GM10847 (cell line): ENCODE results near the gene PLA2G4E.

Source experiments
- POLR2A ChIP-seq: IDR thresholded peaks from 2 replicates; pipeline ENCODE4 v1.6.1; 2011; ENCODE audit not compliant: insufficient read length; ENCODE audit errors: extremely low read depth

PLA2G4E gene

GRCh38 chr15:42014406-42014805, 6.4 kb downstream of the PLA2G4E start:
- TF ChIP-seq POLR2A: no peak

GRCh38 chr15:42012928-42013482, 7.8 kb downstream of the PLA2G4E start:
- TF ChIP-seq POLR2A: no peak

- TF ChIP-seq POLR2A: no peak
These were observed 8.6 kb downstream of the PLA2G4E start for GRCh38 chr15:42012241-42012640.

DNA sequence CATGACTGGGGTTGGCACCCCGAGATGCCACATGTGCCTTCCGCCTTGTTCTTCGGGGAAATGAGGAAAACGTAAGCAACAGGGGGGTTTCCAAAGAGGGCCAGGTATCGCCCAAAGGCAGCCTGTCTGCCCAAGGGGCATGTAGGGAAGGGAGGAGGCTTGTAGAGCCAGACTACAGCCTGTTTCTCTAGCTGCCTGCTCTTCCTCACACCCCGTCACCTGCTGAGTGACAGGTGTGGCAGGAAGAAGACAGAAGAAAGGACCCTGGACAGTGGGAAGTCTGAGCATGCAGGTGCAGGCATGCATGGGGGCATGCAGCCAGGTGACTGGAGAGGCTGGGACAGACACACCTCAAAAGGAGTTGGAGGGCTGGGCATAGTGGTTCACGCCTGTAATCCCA, 9.8 kb downstream of the PLA2G4E start:
- no peak for TF ChIP-seq POLR2A

- TF ChIP-seq POLR2A: no peak
These were observed 10.4 kb downstream of the PLA2G4E start for GRCh38 chr15:42010434-42010833.

- TF ChIP-seq POLR2A: no peak
These were observed 11.4 kb downstream of the PLA2G4E start for GRCh38 chr15:42009474-42009873.

DNA sequence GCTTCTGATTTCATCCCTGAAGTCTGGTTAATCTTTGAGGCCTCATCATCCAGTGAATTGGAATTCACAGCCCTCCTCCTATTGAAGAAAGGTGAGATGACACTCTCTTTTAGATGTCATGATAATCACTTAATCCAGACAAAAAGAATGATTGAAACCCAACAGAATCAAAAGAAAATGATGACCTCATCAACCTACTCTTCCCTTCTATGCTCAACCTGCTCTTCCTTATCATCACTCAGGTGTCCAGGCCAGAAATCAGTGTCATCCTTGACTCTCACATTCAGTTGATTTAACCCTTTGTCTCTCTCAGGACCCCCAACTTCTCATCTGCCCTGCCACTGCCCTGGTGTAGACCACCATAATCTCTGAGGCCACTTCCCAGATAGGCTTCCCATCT, 11.8 kb downstream of the PLA2G4E start:
- TF ChIP-seq POLR2A: no peak

DNA sequence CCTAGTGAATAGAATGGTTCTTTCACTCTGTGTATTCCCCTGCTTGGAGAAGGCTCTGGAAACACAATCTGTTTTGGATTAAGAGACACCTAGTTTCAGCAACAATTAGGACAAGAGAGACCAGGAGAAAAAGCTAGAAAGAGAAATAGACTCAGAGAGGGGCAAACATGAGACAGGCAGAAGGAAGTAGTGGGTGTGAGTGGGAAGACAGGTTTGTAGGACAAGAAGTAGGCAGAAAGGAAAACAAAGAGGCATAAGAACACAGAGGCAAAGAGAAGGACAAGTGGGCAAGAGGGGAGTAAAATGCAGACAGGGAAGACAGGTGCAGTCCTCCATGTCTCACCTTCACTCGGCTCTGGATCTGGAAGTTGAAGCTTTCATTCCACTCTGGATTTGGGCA, 13.5 kb downstream of the PLA2G4E start:
- TF ChIP-seq POLR2A: no peak

DNA sequence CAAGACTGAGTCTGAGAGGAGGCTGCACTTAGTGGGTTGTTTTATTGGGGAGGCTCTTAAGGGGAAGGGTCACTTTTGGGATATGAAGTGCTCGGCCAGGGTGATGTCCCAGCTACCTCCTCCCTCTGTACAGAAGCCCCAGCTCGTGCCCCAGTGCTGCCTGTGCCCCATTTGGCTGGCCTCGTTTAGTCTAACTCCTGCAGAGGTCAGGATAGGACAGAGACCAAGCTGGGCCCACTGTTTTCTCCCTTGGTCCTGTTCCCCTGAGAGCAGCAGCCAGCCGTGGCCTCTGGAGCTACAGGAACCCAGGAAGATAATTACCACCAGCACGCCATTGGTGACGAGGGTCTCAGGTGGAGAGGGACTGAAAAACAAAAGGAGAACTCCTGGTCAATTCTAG, 18.5 kb downstream of the PLA2G4E start:
- TF ChIP-seq POLR2A: no peak

- TF ChIP-seq POLR2A: no peak
These were observed 19.6 kb downstream of the PLA2G4E start for GRCh38 chr15:42001236-42001635.

GRCh38 chr15:41999290-42000285, 21.3 kb downstream of the PLA2G4E start:
- no peak for TF ChIP-seq POLR2A

- TF ChIP-seq POLR2A: no peak
These were observed 23.0 kb downstream of the PLA2G4E start for GRCh38 chr15:41997845-41998244.

DNA sequence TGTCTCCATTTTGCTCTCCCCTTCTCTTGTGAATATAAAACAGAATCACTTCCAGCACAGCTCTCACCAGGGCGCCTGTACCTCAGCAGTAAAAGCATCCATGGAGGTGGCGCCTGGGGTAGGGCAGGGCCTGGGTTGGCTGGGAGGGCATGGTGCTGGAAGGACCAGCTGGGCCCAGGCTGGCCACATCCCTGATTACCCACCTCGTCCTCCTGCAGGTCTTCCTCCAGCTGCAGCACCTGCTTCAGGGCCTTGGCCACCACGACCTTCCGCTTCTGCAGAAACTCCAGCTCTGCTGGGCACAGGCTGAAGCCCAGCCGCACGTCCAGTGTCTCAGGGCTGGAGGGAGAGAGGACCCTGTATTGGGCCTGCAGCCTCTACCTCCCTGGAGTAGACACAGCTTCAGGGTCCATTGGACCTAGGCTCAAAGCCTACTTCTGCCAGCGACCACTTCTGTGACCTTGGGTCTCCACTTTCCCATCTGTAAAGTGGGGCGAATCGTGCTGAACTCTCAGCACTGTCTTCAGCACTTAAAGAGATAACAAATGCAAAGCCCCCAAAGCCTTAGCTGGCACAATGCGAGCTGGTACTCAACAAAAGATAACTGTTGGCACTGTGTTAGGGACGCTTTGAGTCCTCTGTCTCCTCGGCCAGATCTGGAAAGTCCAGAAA, 23.8 kb downstream of the PLA2G4E start:
- TF ChIP-seq POLR2A: no peak

- no peak for TF ChIP-seq POLR2A
These were observed 24.5 kb downstream of the PLA2G4E start for GRCh38 chr15:41996376-41996775.

GRCh38 chr15:41995476-41995855, 25.4 kb downstream of the PLA2G4E start:
- TF ChIP-seq POLR2A: no peak
